Activated effector memory CD4-positive, alpha-beta T cell treated with Interleukin-2 at 50 U/mL for 16 hours (primary cell): ENCODE measurements around the gene CACNA1G.

Source experiments
- DNase-seq: peaks from one replicate; pipeline ENCODE4 v3.0.0-alpha.2; 2020

CACNA1G gene

GRCh38 chr17:50635732-50635981 lies 75.1 kb downstream of the CACNA1G start:
- no peak for DNase-seq

GRCh38 chr17:50635982-50636803 lies 75.7 kb downstream of the CACNA1G start:
- DNase-seq, result no peak

- no peak for DNase-seq
Measured at GRCh38 chr17:50636804-50637195, 76.3 kb downstream of the CACNA1G start.

GRCh38 chr17:50637829-50638605 lies 77.5 kb downstream of the CACNA1G start:
- no peak for DNase-seq

- DNase-seq, result no peak
Measured at GRCh38 chr17:50638606-50638965, 78.1 kb downstream of the CACNA1G start.

- no peak for DNase-seq
Measured at GRCh38 chr17:50638966-50639713, 78.6 kb downstream of the CACNA1G start.

- no peak for DNase-seq
Measured at GRCh38 chr17:50640686-50641351, 80.3 kb downstream of the CACNA1G start.

GRCh38 chr17:50641357-50641756 lies 80.8 kb downstream of the CACNA1G start:
- DNase-seq, result no peak

- no peak for DNase-seq
Measured at GRCh38 chr17:50642071-50642721, 81.7 kb downstream of the CACNA1G start.

GRCh38 chr17:50642722-50643656 lies 82.5 kb downstream of the CACNA1G start:
- DNase-seq, result no peak

- DNase-seq, result no peak
Measured at GRCh38 chr17:50645748-50646682, 85.5 kb downstream of the CACNA1G start.

- no peak for DNase-seq
Measured at GRCh38 chr17:50647187-50647586, 86.7 kb downstream of the CACNA1G start.

GRCh38 chr17:50649042-50649908 lies 88.8 kb downstream of the CACNA1G start:
- no peak for DNase-seq

- no peak for DNase-seq
Measured at GRCh38 chr17:50651661-50652060, 91.1 kb downstream of the CACNA1G start.

GRCh38 chr17:50653738-50654137 lies 93.2 kb downstream of the CACNA1G start:
- DNase-seq, result no peak

- no peak for DNase-seq
Measured at GRCh38 chr17:50656509-50656908, 96.0 kb downstream of the CACNA1G start.

- DNase-seq, result no peak
Measured at GRCh38 chr17:50657054-50657453, 96.5 kb downstream of the CACNA1G start.

- no peak for DNase-seq
Measured at GRCh38 chr17:50657627-50658026, 97.1 kb downstream of the CACNA1G start.

GRCh38 chr17:50658616-50659015 lies 98.1 kb downstream of the CACNA1G start:
- no peak for DNase-seq
